ENCODE results near the gene FAM76A. TPM values are rescaled to one million over a fixed set of nuclear protein-coding genes. Genes with fewer than 3 reads are reported as not detected.
"Not testable (repeated sequence)": the region's sequence is repeated elsewhere in the genome, so short reads cannot be mapped to it uniquely, and the experiment has no call there.

FAM76A gene
- total RNA-seq, 1 donor from 2014 or later = 12.7 TPM

DNA sequence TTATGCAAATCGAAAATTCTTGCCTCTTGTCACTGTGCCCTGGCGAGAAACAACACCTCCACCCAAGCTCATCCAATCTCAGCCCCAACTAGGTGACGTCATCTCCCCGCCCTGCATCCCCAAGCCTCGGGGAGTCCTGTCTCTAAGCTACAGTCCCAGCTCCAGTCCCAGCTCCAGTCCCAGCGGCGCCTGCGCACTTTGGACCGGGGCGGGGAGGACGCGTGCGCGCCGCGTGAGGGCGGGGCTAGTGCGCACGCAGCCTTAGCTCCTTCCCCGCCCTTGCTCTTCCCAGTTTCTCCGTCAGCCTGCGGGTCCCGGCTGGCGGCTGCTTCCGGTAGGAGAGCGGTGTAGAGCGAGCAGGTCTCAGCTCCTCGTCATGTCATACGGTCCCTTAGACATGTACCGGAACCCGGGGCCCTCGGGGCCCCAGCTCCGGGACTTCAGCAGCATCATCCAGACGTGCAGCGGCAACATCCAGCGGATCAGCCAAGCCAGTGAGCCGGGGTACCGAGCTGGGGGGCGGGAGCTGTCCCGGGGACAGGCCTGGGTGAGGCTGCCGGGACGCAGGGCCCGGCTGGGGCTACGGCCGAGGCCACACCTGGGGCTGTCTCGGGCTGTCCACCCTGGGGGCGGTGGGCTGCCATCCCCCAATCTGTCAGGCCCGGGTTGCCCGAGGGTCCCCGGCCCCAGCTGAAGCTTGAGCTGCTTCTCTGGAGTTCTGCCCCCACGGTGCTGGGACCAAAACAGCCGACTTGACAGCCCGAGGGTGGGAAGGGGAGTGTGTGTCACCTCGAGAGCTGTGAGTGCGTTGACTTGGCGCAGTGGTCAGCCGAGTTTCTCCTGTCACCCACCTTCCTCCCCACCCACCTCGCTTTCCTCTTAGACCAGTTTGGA is 47.4 kb downstream of the FAM76A start, which contains the start of gene STX12:
TSS of gene STX12 (plus strand) at position 288 of the 894 bp plus-strand sequence. CDS start at position 377, 89 bp downstream.
- no peaks in the 10 kb centered on the region for H3K9me3 Mint-ChIP-seq (ENCODE audit: unreplicated experiment)
- no peaks in the 10 kb centered on the region for H3K36me3 Mint-ChIP-seq (ENCODE audit: unreplicated experiment)
- DNase-seq (ENCODE audit: extremely low spot score, unreplicated experiment) = peak; percentile 100
- peak within 1 kb of the TSS; percentile 95 for H3K4me3 Mint-ChIP-seq (ENCODE audit: unreplicated experiment)
- H3K27me3 Mint-ChIP-seq (ENCODE audit: unreplicated experiment) = no peaks in the 10 kb centered on the region
- peak within 1 kb of the TSS; percentile 97 for H3K27ac Mint-ChIP-seq (ENCODE audit: unreplicated experiment)
- H3K4me1 Mint-ChIP-seq (ENCODE audit: unreplicated experiment) = peaks cover 23% of the 10 kb centered on the region
- TF ChIP-seq, protein P1, sequence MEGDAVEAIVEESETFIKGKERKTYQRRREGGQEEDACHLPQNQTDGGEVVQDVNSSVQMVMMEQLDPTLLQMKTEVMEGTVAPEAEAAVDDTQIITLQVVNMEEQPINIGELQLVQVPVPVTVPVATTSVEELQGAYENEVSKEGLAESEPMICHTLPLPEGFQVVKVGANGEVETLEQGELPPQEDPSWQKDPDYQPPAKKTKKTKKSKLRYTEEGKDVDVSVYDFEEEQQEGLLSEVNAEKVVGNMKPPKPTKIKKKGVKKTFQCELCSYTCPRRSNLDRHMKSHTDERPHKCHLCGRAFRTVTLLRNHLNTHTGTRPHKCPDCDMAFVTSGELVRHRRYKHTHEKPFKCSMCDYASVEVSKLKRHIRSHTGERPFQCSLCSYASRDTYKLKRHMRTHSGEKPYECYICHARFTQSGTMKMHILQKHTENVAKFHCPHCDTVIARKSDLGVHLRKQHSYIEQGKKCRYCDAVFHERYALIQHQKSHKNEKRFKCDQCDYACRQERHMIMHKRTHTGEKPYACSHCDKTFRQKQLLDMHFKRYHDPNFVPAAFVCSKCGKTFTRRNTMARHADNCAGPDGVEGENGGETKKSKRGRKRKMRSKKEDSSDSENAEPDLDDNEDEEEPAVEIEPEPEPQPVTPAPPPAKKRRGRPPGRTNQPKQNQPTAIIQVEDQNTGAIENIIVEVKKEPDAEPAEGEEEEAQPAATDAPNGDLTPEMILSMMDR (IDR thresholded peaks at IDR 0.05) = no peak

- Mint-ChIP-seq H3K27me3 (ENCODE audit: unreplicated experiment) (no peaks in the 10 kb centered on the region), H3K36me3 (ENCODE audit: unreplicated experiment) (no peaks in the 10 kb centered on the region), H3K9me3 (ENCODE audit: unreplicated experiment) (no peaks in the 10 kb centered on the region), H3K4me1 (ENCODE audit: unreplicated experiment) (peaks cover 23% of the 10 kb centered on the region), H3K4me3 (ENCODE audit: unreplicated experiment) (peak overlapping the region; percentile 95), H3K27ac (ENCODE audit: unreplicated experiment) (peak overlapping the region; percentile 97)
- DNase-seq (ENCODE audit: extremely low spot score, unreplicated experiment) = no peak
- TF ChIP-seq, protein P1 (IDR thresholded peaks at IDR 0.05) = no peak
Observed at GRCh38 chr1:27773826-27774445, 48.2 kb downstream of the FAM76A start.

DNA sequence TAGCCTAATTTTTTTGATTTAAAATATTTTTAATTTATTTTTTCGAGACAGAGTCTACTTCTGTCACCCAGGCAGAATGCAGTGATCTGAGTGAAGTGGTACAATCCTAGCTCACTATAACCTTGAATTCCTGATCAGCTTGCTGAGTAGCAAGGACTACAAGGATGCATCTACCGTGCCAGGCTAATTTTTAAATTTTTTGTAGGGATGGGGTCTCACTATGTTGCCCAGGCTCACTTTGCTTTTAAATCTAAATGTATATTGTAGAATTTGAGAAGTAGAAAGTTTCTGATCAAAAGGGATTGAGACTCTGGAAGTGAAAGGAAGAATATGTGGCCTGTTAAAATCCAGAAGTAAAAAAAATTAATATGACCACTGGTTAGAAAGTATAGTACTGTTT is 48.9 kb downstream of the FAM76A start:
- no peak for DNase-seq (ENCODE audit: extremely low spot score, unreplicated experiment)
- H3K9me3 Mint-ChIP-seq (ENCODE audit: unreplicated experiment) = no peaks in the 10 kb centered on the region
- peaks cover 23% of the 10 kb centered on the region for H3K4me1 Mint-ChIP-seq (ENCODE audit: unreplicated experiment)
- peak overlapping the region; percentile 97 for H3K27ac Mint-ChIP-seq (ENCODE audit: unreplicated experiment)
- H3K4me3 Mint-ChIP-seq (ENCODE audit: unreplicated experiment) = no peak overlapping the region
- H3K36me3 Mint-ChIP-seq (ENCODE audit: unreplicated experiment) = peaks cover 2% of the 10 kb centered on the region
- TF ChIP-seq, protein P1 (IDR thresholded peaks at IDR 0.05) = no peak
- no peaks in the 10 kb centered on the region for H3K27me3 Mint-ChIP-seq (ENCODE audit: unreplicated experiment)

- H3K36me3 Mint-ChIP-seq (ENCODE audit: unreplicated experiment) = not testable (repeated sequence)
Observed at GRCh38 chr1:27775336-27775735, 49.6 kb downstream of the FAM76A start.

GRCh38 chr1:27776276-27776675 is 50.5 kb downstream of the FAM76A start:
- H3K27ac Mint-ChIP-seq (ENCODE audit: unreplicated experiment); H3K9me3 Mint-ChIP-seq (ENCODE audit: unreplicated experiment); H3K36me3 Mint-ChIP-seq (ENCODE audit: unreplicated experiment); H3K27me3 Mint-ChIP-seq (ENCODE audit: unreplicated experiment); DNase-seq (ENCODE audit: extremely low spot score, unreplicated experiment); H3K4me3 Mint-ChIP-seq (ENCODE audit: unreplicated experiment): not testable (repeated sequence)
- peaks cover 23% of the 10 kb centered on the region for H3K4me1 Mint-ChIP-seq (ENCODE audit: unreplicated experiment)

More at GRCh38 chr1:27775336-27775735, 49.6 kb downstream of the FAM76A start:
- DNase-seq (ENCODE audit: extremely low spot score, unreplicated experiment); H3K4me3 Mint-ChIP-seq (ENCODE audit: unreplicated experiment); H3K27ac Mint-ChIP-seq (ENCODE audit: unreplicated experiment); H3K9me3 Mint-ChIP-seq (ENCODE audit: unreplicated experiment); H3K27me3 Mint-ChIP-seq (ENCODE audit: unreplicated experiment): not testable (repeated sequence)
- peaks cover 23% of the 10 kb centered on the region for H3K4me1 Mint-ChIP-seq (ENCODE audit: unreplicated experiment)

- H3K27me3 Mint-ChIP-seq (ENCODE audit: unreplicated experiment) = no peaks in the 10 kb centered on the region
- no peaks in the 10 kb centered on the region for H3K9me3 Mint-ChIP-seq (ENCODE audit: unreplicated experiment)
- H3K4me3 Mint-ChIP-seq (ENCODE audit: unreplicated experiment) = no peak overlapping the region
- TF ChIP-seq, protein P1 (IDR thresholded peaks at IDR 0.05) = no peak
- no peak for DNase-seq (ENCODE audit: extremely low spot score, unreplicated experiment)
- peaks cover 19% of the 10 kb centered on the region for H3K4me1 Mint-ChIP-seq (ENCODE audit: unreplicated experiment)
- H3K36me3 Mint-ChIP-seq (ENCODE audit: unreplicated experiment) = peaks cover 4% of the 10 kb centered on the region
- H3K27ac Mint-ChIP-seq (ENCODE audit: unreplicated experiment) = no peak overlapping the region
Observed at GRCh38 chr1:27778056-27778455, 52.3 kb downstream of the FAM76A start.
